Measurements from ENCODE around the gene RPL9. TPM values are rescaled to one million over a fixed set of nuclear protein-coding genes. Genes with fewer than 3 reads are reported as not detected.

Gene RPL9
- total and polyA plus RNA-seq, 2 of the 8 experiments (the other 6 are each of a cell fraction or from before 2014, with no cell fraction given) = 1,161 to 1,184 TPM

DNA sequence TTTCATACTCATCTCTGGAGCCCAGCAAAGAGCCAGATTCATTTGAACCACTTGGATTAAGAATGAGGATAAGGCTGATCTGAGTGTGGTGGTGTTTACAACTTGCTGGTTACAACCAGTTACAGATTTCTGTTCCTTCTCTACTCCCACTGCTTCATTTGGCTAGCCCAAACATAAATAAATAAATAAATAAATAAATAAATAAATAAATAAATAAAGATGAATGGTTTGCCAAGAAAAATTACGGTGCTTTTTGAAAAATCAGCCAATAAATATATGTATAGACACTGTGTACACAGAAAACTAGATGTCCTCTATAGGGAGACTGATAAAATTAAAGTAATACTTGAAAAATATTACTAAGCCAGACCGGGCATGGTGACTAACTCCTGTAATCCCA is 17.1 kb downstream of the RPL9 start (continued):
- no peak for TF ChIP-seq SRF (IDR thresholded peaks at IDR 0.05; ENCODE audit: low read depth, low read length)
- no peak for TF ChIP-seq EP300 (IDR thresholded peaks at IDR 0.05; ENCODE audit: borderline replicate concordance in 1 of 2, low read depth in 2 of 2, low read length in 2 of 2)
- TF ChIP-seq, protein P1, sequence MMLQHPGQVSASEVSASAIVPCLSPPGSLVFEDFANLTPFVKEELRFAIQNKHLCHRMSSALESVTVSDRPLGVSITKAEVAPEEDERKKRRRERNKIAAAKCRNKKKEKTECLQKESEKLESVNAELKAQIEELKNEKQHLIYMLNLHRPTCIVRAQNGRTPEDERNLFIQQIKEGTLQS (IDR thresholded peaks at IDR 0.05; ENCODE audit: insufficient read depth, low read depth, low read length) = no peak

All from H1 (cell line).